ENCODE data around the gene THOC1. TPM values are rescaled to one million over a fixed set of nuclear protein-coding genes. Genes with fewer than 3 reads are reported as not detected.
A peak's percentile ranks its signal among the peaks of the same experiment; 100 is the strongest.

THOC1 gene
- total RNA-seq, 2 donors from 2014 or later: 81.8 to 99.6 TPM

GRCh38 chr18:215448-216010 lies 52.3 kb downstream of the THOC1 start:
- Histone ChIP-seq H3K9me3 (ENCODE audit: control insufficient read depth, low read length) (peaks cover 8% of the 10 kb centered on the region), H3K4me3 (ENCODE audit: low read length) (no peak overlapping the region), H3K27ac (ENCODE audit: low read depth, low read length) (no peak overlapping the region), H3K4me1 (ENCODE audit: control insufficient read depth, insufficient read depth, low read length) (no peaks in the 10 kb centered on the region), H3K9ac (ENCODE audit: extremely low read depth, low read length, poor library complexity, severe bottlenecking) (no peak overlapping the region), H3K27me3 (ENCODE audit: control insufficient read depth, insufficient read depth, low read length, poor library complexity, severe bottlenecking) (no peaks in the 10 kb centered on the region), H3K36me3 (ENCODE audit: control insufficient read depth, insufficient read depth, low read length) (peaks cover 93% of the 10 kb centered on the region)
- Mint-ChIP-seq H3K4me3 (no peak overlapping the region), H3K4me1 (peaks cover 13% of the 10 kb centered on the region), H3K27me3 (ENCODE audit: insufficient read depth) (no peaks in the 10 kb centered on the region), H3K36me3 (ENCODE audit: low read depth) (peaks cover 84% of the 10 kb centered on the region), H3K9me3 (peaks cover 4% of the 10 kb centered on the region), H3K27ac (peak overlapping the region; percentile 88)
- TF ChIP-seq CTCF (conservative IDR thresholded peaks at IDR 0.05): no peak
- peak; percentile 55 for DNase-seq
- WGBS, 2 experiments (ENCODE audit: insufficient coverage in 1 of 2, insufficient read length in 1 of 2): 91 to 96% methylated on average over 3 to 5 of the region's 5 CpGs

GRCh38 chr18:213966-214365 lies 53.9 kb downstream of the THOC1 start:
- H3K4me1 Mint-ChIP-seq: peaks cover 13% of the 10 kb centered on the region
- no peak for DNase-seq
- no peak overlapping the region for H3K27ac ChIP-seq (ENCODE audit: low read depth, low read length)
- no peak overlapping the region for H3K27ac Mint-ChIP-seq
- H3K4me3 ChIP-seq (ENCODE audit: low read length): no peak overlapping the region
- no peak for TF ChIP-seq CTCF (conservative IDR thresholded peaks at IDR 0.05)
- H3K27me3 ChIP-seq (ENCODE audit: control insufficient read depth, insufficient read depth, low read length, poor library complexity, severe bottlenecking): no peaks in the 10 kb centered on the region
- H3K36me3 ChIP-seq (ENCODE audit: control insufficient read depth, insufficient read depth, low read length): peaks cover 99% of the 10 kb centered on the region
- peaks cover 8% of the 10 kb centered on the region for H3K9me3 ChIP-seq (ENCODE audit: control insufficient read depth, low read length)
- H3K9me3 Mint-ChIP-seq: peaks cover 4% of the 10 kb centered on the region
- WGBS, 2 experiments (ENCODE audit: insufficient coverage in 1 of 2, insufficient read length in 1 of 2): 95% methylated on average over 2 of the region's 3 CpGs
- H3K4me1 ChIP-seq (ENCODE audit: control insufficient read depth, insufficient read depth, low read length): no peaks in the 10 kb centered on the region
- peaks cover 85% of the 10 kb centered on the region for H3K36me3 Mint-ChIP-seq (ENCODE audit: low read depth)
- H3K9ac ChIP-seq (ENCODE audit: extremely low read depth, low read length, poor library complexity, severe bottlenecking): no peak overlapping the region
- H3K4me3 Mint-ChIP-seq: no peak overlapping the region
- H3K27me3 Mint-ChIP-seq (ENCODE audit: insufficient read depth): no peaks in the 10 kb centered on the region

- Histone ChIP-seq H3K36me3 (ENCODE audit: control insufficient read depth, insufficient read depth, low read length) (peaks cover 95% of the 10 kb centered on the region), H3K27ac (ENCODE audit: low read depth, low read length) (no peak overlapping the region), H3K9ac (ENCODE audit: extremely low read depth, low read length, poor library complexity, severe bottlenecking) (no peak overlapping the region), H3K4me1 (ENCODE audit: control insufficient read depth, insufficient read depth, low read length) (no peaks in the 10 kb centered on the region), H3K27me3 (ENCODE audit: control insufficient read depth, insufficient read depth, low read length, poor library complexity, severe bottlenecking) (no peaks in the 10 kb centered on the region), H3K9me3 (ENCODE audit: control insufficient read depth, low read length) (peaks cover 4% of the 10 kb centered on the region), H3K4me3 (ENCODE audit: low read length) (no peak overlapping the region)
- WGBS, 2 experiments (ENCODE audit: insufficient coverage in 1 of 2, insufficient read length in 1 of 2): 99 to 100% methylated on average over 4 of the region's 4 CpGs
- Mint-ChIP-seq H3K27ac (no peak overlapping the region), H3K27me3 (ENCODE audit: insufficient read depth) (no peaks in the 10 kb centered on the region), H3K4me3 (no peak overlapping the region), H3K9me3 (peaks cover 3% of the 10 kb centered on the region), H3K4me1 (peaks cover 13% of the 10 kb centered on the region), H3K36me3 (ENCODE audit: low read depth) (peaks cover 81% of the 10 kb centered on the region)
- no peak for DNase-seq
- no peak for TF ChIP-seq CTCF (conservative IDR thresholded peaks at IDR 0.05)
Observed at GRCh38 chr18:213505-213904, 54.3 kb downstream of the THOC1 start.
